Activated naive CD8-positive, alpha-beta T cell (primary cell): ENCODE measurements around the gene MYH11.

Source experiments
- H3K27ac Mint-ChIP-seq: one replicate; pipeline ENCODE4 v1.8.0; 2021; ENCODE audit warnings: mixed read lengths
- H3K27me3 Mint-ChIP-seq: one replicate; pipeline ENCODE4 v1.8.0; 2021; ENCODE audit warnings: mixed read lengths
- H3K36me3 Mint-ChIP-seq: one replicate; pipeline ENCODE4 v1.8.0; 2021; ENCODE audit warnings: mixed read lengths
- H3K4me1 Mint-ChIP-seq: one replicate; pipeline ENCODE4 v1.8.0; 2021; ENCODE audit warnings: low read depth, mixed read lengths
- H3K4me3 Mint-ChIP-seq: one replicate; pipeline ENCODE4 v1.8.0; 2021; ENCODE audit warnings: mild to moderate bottlenecking, mixed read lengths
- H3K9me3 Mint-ChIP-seq: one replicate; pipeline ENCODE4 v1.8.0; 2021; ENCODE audit warnings: low read depth, mixed read lengths

MYH11 gene

GRCh38 chr16:15836965-15837611 is 19.7 kb downstream of the MYH11 start:
- no peaks in the 10 kb centered on the region for H3K9me3 Mint-ChIP-seq
- no peaks in the 10 kb centered on the region for H3K4me1 Mint-ChIP-seq
- no peak overlapping the region for H3K4me3 Mint-ChIP-seq
- H3K36me3 Mint-ChIP-seq: no peaks in the 10 kb centered on the region
- no peak overlapping the region for H3K27ac Mint-ChIP-seq
- H3K27me3 Mint-ChIP-seq: no peaks in the 10 kb centered on the region

- Mint-ChIP-seq H3K27ac (no peak overlapping the region), H3K9me3 (no peaks in the 10 kb centered on the region), H3K4me1 (no peaks in the 10 kb centered on the region), H3K27me3 (no peaks in the 10 kb centered on the region), H3K4me3 (no peak overlapping the region), H3K36me3 (no peaks in the 10 kb centered on the region)
These were observed 20.8 kb downstream of the MYH11 start for GRCh38 chr16:15836074-15836473.

DNA sequence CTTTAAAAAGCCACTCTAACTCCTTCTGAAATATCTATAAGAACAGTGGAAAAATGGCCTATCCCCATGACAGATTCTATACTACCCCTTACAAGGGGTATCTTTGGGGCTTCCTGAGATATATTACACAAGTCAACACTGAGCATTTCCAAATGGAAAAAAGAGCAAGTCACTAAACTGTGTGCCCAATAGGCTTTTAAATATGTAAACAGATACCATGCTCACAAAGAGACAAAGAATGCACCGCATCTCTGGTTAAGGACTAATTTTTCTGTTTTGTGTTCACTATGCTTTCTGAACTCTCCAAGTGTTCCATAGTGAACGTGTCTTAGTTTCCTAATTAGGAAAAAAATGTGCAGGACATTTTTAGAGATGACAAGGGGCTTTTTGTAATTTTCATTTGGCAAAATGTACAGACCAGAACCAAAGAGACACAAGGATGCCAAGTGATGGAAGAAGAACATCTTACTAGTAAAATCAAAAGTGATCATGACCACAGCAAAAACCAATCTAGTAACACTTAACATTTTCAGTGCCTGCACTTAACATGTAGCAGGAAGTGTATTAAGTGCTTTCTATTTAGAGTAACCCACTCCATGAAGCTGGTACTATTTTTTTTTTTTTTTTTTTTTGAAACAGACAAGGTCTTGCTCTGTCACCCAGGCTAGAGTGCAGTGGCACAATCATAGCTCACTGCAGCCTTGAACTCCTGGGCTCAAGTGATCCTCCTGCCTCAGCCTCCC is 21.5 kb downstream of the MYH11 start:
- Mint-ChIP-seq H3K27me3 (no peaks in the 10 kb centered on the region), H3K36me3 (no peaks in the 10 kb centered on the region), H3K4me3 (no peak overlapping the region), H3K4me1 (no peaks in the 10 kb centered on the region), H3K27ac (no peak overlapping the region), H3K9me3 (no peaks in the 10 kb centered on the region)

GRCh38 chr16:15834502-15834901 is 22.3 kb downstream of the MYH11 start:
- no peaks in the 10 kb centered on the region for H3K36me3 Mint-ChIP-seq
- no peak overlapping the region for H3K4me3 Mint-ChIP-seq
- H3K4me1 Mint-ChIP-seq: no peaks in the 10 kb centered on the region
- no peaks in the 10 kb centered on the region for H3K27me3 Mint-ChIP-seq
- H3K9me3 Mint-ChIP-seq: no peaks in the 10 kb centered on the region
- H3K27ac Mint-ChIP-seq: no peak overlapping the region

DNA sequence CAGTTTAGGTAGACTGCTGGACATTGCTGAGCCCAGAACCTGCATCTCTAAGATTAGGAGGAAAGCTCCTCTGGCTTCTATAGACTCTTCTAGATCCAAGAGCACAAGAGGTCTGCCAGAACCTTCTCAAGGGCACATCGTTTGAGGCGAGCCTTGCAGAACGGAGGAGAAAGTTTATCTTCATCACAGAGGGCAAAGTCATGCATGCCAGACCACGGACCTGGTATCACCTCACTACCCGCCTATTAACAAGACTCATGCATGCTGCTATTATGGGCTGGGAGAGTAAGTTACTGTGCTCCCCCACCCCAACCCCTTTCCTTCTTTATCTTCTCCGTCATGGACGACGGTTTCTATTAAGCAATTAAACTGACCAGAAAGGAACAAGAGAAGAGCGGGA is 23.3 kb downstream of the MYH11 start:
- Mint-ChIP-seq H3K27me3 (no peaks in the 10 kb centered on the region), H3K4me1 (no peaks in the 10 kb centered on the region), H3K4me3 (no peak overlapping the region), H3K27ac (no peak overlapping the region), H3K36me3 (no peaks in the 10 kb centered on the region), H3K9me3 (no peaks in the 10 kb centered on the region)

- H3K27me3 Mint-ChIP-seq: no peaks in the 10 kb centered on the region
- no peak overlapping the region for H3K27ac Mint-ChIP-seq
- no peaks in the 10 kb centered on the region for H3K36me3 Mint-ChIP-seq
- H3K4me1 Mint-ChIP-seq: no peaks in the 10 kb centered on the region
- no peaks in the 10 kb centered on the region for H3K9me3 Mint-ChIP-seq
- no peak overlapping the region for H3K4me3 Mint-ChIP-seq
These were observed 24.6 kb downstream of the MYH11 start for GRCh38 chr16:15832241-15832640.

DNA sequence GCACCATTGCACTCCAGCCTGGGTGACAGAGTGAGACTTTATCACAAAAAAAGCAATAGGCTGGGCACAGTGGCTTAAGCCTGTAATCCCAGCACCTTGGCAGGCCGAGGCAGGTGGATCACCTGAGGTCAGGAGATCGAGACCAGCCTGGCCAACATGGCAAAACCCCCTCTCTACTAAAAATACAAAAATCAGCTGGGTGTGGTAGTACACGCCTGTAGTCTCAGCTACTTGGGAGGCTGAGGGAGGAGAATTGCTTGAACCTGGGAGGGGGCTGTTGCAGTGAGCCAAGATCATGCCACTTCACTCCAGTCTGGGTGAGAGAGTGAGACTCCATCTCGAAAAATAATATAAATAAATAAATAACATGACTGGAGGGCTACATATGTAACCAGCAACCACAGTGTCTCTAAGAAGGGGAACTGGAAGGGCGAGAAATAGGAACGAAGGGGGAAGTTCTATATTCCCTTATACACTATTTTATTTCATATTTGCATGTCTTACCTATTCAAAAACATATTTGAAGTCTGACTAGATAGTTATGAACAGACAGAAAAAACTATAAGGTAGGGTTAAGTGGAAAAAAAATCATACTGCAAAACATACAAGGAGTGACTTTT is 25.9 kb downstream of the MYH11 start:
- H3K27me3 Mint-ChIP-seq: no peaks in the 10 kb centered on the region
- no peak overlapping the region for H3K4me3 Mint-ChIP-seq
- no peaks in the 10 kb centered on the region for H3K9me3 Mint-ChIP-seq
- no peaks in the 10 kb centered on the region for H3K36me3 Mint-ChIP-seq
- no peak overlapping the region for H3K27ac Mint-ChIP-seq
- H3K4me1 Mint-ChIP-seq: no peaks in the 10 kb centered on the region

- H3K4me3 Mint-ChIP-seq: no peak overlapping the region
- H3K27me3 Mint-ChIP-seq: no peaks in the 10 kb centered on the region
- H3K4me1 Mint-ChIP-seq: no peaks in the 10 kb centered on the region
- H3K36me3 Mint-ChIP-seq: no peaks in the 10 kb centered on the region
- H3K27ac Mint-ChIP-seq: no peak overlapping the region
- no peaks in the 10 kb centered on the region for H3K9me3 Mint-ChIP-seq
These were observed 27.4 kb downstream of the MYH11 start for GRCh38 chr16:15829460-15829859.

DNA sequence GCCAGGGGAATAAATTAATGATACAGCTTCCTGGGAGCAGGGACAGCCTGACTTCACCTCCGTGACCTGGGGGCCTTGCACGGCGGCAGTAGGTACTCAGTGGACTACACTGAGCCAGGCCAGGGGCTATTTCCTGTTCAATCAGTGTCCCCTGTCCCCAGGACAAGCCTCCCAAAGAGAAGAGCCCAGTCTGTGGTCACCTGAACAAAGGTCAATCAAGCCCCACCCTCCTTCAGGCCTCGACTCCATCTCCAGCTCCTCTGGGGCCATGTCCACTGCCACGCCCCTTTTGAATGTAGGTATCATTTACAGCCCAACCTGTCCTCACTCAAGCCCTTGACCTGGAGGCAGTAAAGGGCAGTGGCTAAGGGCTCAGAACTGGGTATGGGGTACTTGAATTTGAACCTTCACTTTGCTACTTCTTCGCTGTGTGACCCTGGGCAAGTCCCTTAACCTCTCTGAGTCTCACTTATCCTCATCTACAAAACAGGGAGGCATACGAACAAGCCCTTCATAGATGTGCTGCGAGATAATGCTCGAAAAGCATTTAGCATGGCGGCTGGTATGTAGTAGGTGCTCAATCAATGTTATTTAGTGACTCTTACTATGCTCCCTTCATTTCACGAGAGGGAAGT is 29.0 kb downstream of the MYH11 start:
- peaks cover 1% of the 10 kb centered on the region for H3K27me3 Mint-ChIP-seq
- H3K4me3 Mint-ChIP-seq: no peak overlapping the region
- no peaks in the 10 kb centered on the region for H3K36me3 Mint-ChIP-seq
- no peak overlapping the region for H3K27ac Mint-ChIP-seq
- no peaks in the 10 kb centered on the region for H3K4me1 Mint-ChIP-seq
- no peaks in the 10 kb centered on the region for H3K9me3 Mint-ChIP-seq

DNA sequence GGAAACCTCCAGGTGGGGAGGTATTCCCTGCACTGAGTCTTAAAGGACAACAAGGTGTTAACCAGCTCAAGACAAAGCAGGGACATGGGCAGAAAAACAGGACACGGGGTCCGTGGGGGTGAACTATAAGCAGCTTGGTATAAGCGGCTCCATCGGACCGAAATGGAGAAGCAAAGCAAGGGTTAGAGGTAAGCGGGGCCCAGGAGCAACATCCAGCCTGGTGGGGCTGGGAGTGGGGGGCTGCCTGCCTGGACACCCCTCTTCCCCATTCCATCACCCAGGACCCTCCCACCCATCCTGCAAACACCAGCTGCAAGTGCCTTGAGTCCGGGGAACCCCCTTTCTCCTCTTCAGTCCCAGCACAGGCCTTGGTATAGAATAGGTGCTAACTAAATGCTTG is 29.5 kb downstream of the MYH11 start:
- Mint-ChIP-seq H3K4me1 (no peaks in the 10 kb centered on the region), H3K27me3 (peaks cover 1% of the 10 kb centered on the region), H3K4me3 (no peak overlapping the region), H3K36me3 (no peaks in the 10 kb centered on the region), H3K27ac (no peak overlapping the region), H3K9me3 (no peaks in the 10 kb centered on the region)

DNA sequence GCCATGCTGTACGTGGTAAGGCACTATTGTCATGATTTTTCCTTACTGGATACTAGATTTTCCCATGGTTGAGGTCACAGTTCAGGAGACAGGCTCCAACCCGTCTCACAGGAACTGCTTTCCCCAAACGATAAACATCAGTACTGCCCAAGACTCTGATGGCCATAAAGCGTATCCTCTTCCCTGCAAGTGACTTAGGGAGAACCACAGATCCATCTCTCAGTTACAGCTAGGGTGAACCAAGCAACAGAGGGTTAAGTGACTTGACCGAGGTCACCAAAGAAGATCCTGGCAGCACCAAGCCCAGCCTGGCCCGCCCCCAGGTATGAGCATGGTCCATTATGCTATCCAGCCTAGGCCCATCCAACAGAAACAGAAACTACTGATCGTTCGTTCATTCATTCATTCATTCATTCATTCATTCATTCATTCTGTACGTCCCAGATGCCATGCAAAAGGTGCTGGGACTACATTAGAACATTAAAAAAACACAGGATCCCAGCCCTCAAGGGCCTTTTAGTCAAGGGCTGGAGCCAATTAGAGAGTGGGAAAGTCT is 31.0 kb downstream of the MYH11 start:
- Mint-ChIP-seq H3K4me3 (no peak overlapping the region), H3K4me1 (no peaks in the 10 kb centered on the region), H3K27me3 (peaks cover 1% of the 10 kb centered on the region), H3K27ac (no peak overlapping the region), H3K36me3 (no peaks in the 10 kb centered on the region), H3K9me3 (no peaks in the 10 kb centered on the region)

GRCh38 chr16:15822957-15823356 is 33.9 kb downstream of the MYH11 start:
- Mint-ChIP-seq H3K9me3 (no peaks in the 10 kb centered on the region), H3K4me3 (no peak overlapping the region), H3K36me3 (no peaks in the 10 kb centered on the region), H3K27me3 (peaks cover 1% of the 10 kb centered on the region), H3K4me1 (no peaks in the 10 kb centered on the region), H3K27ac (no peak overlapping the region)

DNA sequence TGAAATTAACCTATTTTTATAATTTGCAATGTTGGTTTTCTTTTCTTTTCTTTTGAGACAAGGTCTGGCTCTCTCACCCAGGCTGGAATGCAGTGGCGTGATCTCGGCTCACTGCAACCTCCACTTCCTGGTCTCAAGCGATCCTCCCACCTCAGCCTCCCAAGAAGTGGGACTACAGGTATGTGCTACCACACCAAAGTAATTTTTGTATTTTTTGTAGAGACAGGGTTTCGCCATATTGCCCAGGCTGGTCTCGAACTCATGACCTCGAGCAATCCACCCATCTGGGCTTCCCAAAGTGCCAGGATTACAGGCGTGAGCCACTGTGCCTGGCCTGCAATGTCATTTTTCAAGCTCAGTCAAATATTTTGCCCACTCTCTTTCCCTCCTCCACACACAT is 36.0 kb downstream of the MYH11 start:
- Mint-ChIP-seq H3K27me3 (peaks cover 1% of the 10 kb centered on the region), H3K36me3 (peaks cover 4% of the 10 kb centered on the region), H3K4me1 (no peaks in the 10 kb centered on the region), H3K4me3 (no peak overlapping the region), H3K27ac (no peak overlapping the region), H3K9me3 (peaks cover 5% of the 10 kb centered on the region)

DNA sequence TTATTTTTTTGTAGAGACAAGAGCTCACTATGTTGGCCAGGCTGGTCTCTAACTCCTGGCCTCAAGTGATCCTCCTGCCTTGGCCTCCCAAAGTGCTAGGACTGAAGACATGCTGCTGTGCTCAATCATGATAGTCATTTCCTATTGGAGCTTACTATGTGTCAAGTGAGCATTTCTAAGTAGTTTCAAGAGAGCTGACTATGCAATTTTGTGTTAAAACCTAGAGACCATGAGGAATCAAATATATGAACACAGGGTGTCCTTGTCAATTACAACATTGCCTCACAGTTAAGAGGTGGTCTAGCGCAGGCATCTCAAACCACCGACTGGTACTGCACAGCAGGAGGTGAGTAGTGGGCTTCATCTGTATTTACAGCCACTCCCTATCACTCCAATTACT is 37.8 kb downstream of the MYH11 start:
- Mint-ChIP-seq H3K27ac (no peak overlapping the region), H3K4me1 (no peaks in the 10 kb centered on the region), H3K36me3 (peaks cover 4% of the 10 kb centered on the region), H3K9me3 (peaks cover 11% of the 10 kb centered on the region), H3K27me3 (peaks cover 1% of the 10 kb centered on the region), H3K4me3 (no peak overlapping the region)

DNA sequence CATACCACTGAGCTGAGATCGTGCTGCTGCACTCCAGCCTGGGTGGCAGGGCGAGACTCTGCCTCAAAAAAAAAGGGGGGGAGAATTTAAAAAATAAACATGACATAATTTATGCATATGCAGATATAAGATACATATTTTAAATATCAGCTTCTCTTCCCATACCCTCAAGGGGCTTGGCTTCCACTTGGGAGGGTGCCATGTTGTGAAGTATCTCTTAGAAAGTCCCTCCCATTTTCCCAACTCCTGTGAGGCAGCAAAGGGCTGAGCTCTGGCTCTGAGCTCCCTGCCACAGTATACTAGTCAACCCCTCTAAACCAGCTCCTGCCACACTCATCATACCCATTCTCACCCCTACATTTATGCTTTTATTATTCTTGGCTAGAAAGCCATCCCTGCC is 39.4 kb downstream of the MYH11 start:
- Mint-ChIP-seq H3K4me3 (no peak overlapping the region), H3K36me3 (peaks cover 4% of the 10 kb centered on the region), H3K27me3 (no peaks in the 10 kb centered on the region), H3K27ac (no peak overlapping the region), H3K9me3 (peaks cover 11% of the 10 kb centered on the region), H3K4me1 (no peaks in the 10 kb centered on the region)
